ENCODE results near the gene DACH1.

DACH1 gene

GRCh38 chr13:71712988-71713653, 153.9 kb downstream of the DACH1 start:
- Histone ChIP-seq H3K4me1 (ENCODE audit: control insufficient read depth, insufficient read depth, low read length) (no peaks in the 10 kb centered on the region), H3K4me3 (ENCODE audit: low read length) (no peak overlapping the region), H3K27me3 (ENCODE audit: control insufficient read depth, insufficient read depth, low read length) (peaks cover 4% of the 10 kb centered on the region), H3K9me3 (ENCODE audit: control insufficient read depth, low read length) (no peaks in the 10 kb centered on the region), H3K36me3 (ENCODE audit: control insufficient read depth, insufficient read depth, low read length) (no peaks in the 10 kb centered on the region), H3K9ac (ENCODE audit: low read length) (no peak overlapping the region)

- Histone ChIP-seq H3K36me3 (ENCODE audit: control insufficient read depth, insufficient read depth, low read length) (no peaks in the 10 kb centered on the region), H3K4me1 (ENCODE audit: control insufficient read depth, insufficient read depth, low read length) (no peaks in the 10 kb centered on the region), H3K27me3 (ENCODE audit: control insufficient read depth, insufficient read depth, low read length) (no peaks in the 10 kb centered on the region), H3K9me3 (ENCODE audit: control insufficient read depth, low read length) (no peaks in the 10 kb centered on the region), H3K4me3 (ENCODE audit: low read length) (no peak overlapping the region), H3K9ac (ENCODE audit: low read length) (no peak overlapping the region)
Observed at GRCh38 chr13:71704656-71705055, 162.3 kb downstream of the DACH1 start.

- H3K4me3 ChIP-seq (ENCODE audit: low read length) = no peak overlapping the region
- no peak overlapping the region for H3K9ac ChIP-seq (ENCODE audit: low read length)
- no peaks in the 10 kb centered on the region for H3K27me3 ChIP-seq (ENCODE audit: control insufficient read depth, insufficient read depth, low read length)
- H3K36me3 ChIP-seq (ENCODE audit: control insufficient read depth, insufficient read depth, low read length) = no peaks in the 10 kb centered on the region
- H3K4me1 ChIP-seq (ENCODE audit: control insufficient read depth, insufficient read depth, low read length) = no peaks in the 10 kb centered on the region
- no peaks in the 10 kb centered on the region for H3K9me3 ChIP-seq (ENCODE audit: control insufficient read depth, low read length)
Observed at GRCh38 chr13:71703138-71703537, 163.9 kb downstream of the DACH1 start.

- Histone ChIP-seq H3K27me3 (ENCODE audit: control insufficient read depth, insufficient read depth, low read length) (no peaks in the 10 kb centered on the region), H3K36me3 (ENCODE audit: control insufficient read depth, insufficient read depth, low read length) (no peaks in the 10 kb centered on the region), H3K9me3 (ENCODE audit: control insufficient read depth, low read length) (no peaks in the 10 kb centered on the region), H3K4me3 (ENCODE audit: low read length) (no peak overlapping the region), H3K9ac (ENCODE audit: low read length) (no peak overlapping the region), H3K4me1 (ENCODE audit: control insufficient read depth, insufficient read depth, low read length) (no peaks in the 10 kb centered on the region)
Observed at GRCh38 chr13:71702253-71702652, 164.8 kb downstream of the DACH1 start.

GRCh38 chr13:71701741-71702140, 165.3 kb downstream of the DACH1 start:
- H3K27me3 ChIP-seq (ENCODE audit: control insufficient read depth, insufficient read depth, low read length) = no peaks in the 10 kb centered on the region
- H3K9ac ChIP-seq (ENCODE audit: low read length) = no peak overlapping the region
- H3K9me3 ChIP-seq (ENCODE audit: control insufficient read depth, low read length) = no peaks in the 10 kb centered on the region
- no peak overlapping the region for H3K4me3 ChIP-seq (ENCODE audit: low read length)
- H3K36me3 ChIP-seq (ENCODE audit: control insufficient read depth, insufficient read depth, low read length) = no peaks in the 10 kb centered on the region
- H3K4me1 ChIP-seq (ENCODE audit: control insufficient read depth, insufficient read depth, low read length) = no peaks in the 10 kb centered on the region

- Histone ChIP-seq H3K9me3 (ENCODE audit: control insufficient read depth, low read length) (no peaks in the 10 kb centered on the region), H3K36me3 (ENCODE audit: control insufficient read depth, insufficient read depth, low read length) (no peaks in the 10 kb centered on the region), H3K9ac (ENCODE audit: low read length) (no peak overlapping the region), H3K27me3 (ENCODE audit: control insufficient read depth, insufficient read depth, low read length) (no peaks in the 10 kb centered on the region), H3K4me3 (ENCODE audit: low read length) (no peak overlapping the region), H3K4me1 (ENCODE audit: control insufficient read depth, insufficient read depth, low read length) (no peaks in the 10 kb centered on the region)
Observed at GRCh38 chr13:71699342-71699741, 167.7 kb downstream of the DACH1 start.

GRCh38 chr13:71695662-71696061, 171.3 kb downstream of the DACH1 start:
- no peaks in the 10 kb centered on the region for H3K9me3 ChIP-seq (ENCODE audit: control insufficient read depth, low read length)
- no peaks in the 10 kb centered on the region for H3K27me3 ChIP-seq (ENCODE audit: control insufficient read depth, insufficient read depth, low read length)
- no peaks in the 10 kb centered on the region for H3K4me1 ChIP-seq (ENCODE audit: control insufficient read depth, insufficient read depth, low read length)
- no peaks in the 10 kb centered on the region for H3K36me3 ChIP-seq (ENCODE audit: control insufficient read depth, insufficient read depth, low read length)
- H3K4me3 ChIP-seq (ENCODE audit: low read length) = no peak overlapping the region
- no peak overlapping the region for H3K9ac ChIP-seq (ENCODE audit: low read length)

- Histone ChIP-seq H3K4me3 (ENCODE audit: low read length) (no peak overlapping the region), H3K4me1 (ENCODE audit: control insufficient read depth, insufficient read depth, low read length) (no peaks in the 10 kb centered on the region), H3K9me3 (ENCODE audit: control insufficient read depth, low read length) (no peaks in the 10 kb centered on the region), H3K36me3 (ENCODE audit: control insufficient read depth, insufficient read depth, low read length) (no peaks in the 10 kb centered on the region), H3K27me3 (ENCODE audit: control insufficient read depth, insufficient read depth, low read length) (no peaks in the 10 kb centered on the region), H3K9ac (ENCODE audit: low read length) (no peak overlapping the region)
Observed at GRCh38 chr13:71685072-71685471, 181.9 kb downstream of the DACH1 start.

GRCh38 chr13:71681901-71682613, 184.9 kb downstream of the DACH1 start:
- no peaks in the 10 kb centered on the region for H3K27me3 ChIP-seq (ENCODE audit: control insufficient read depth, insufficient read depth, low read length)
- no peaks in the 10 kb centered on the region for H3K9me3 ChIP-seq (ENCODE audit: control insufficient read depth, low read length)
- H3K4me3 ChIP-seq (ENCODE audit: low read length) = no peak overlapping the region
- no peaks in the 10 kb centered on the region for H3K4me1 ChIP-seq (ENCODE audit: control insufficient read depth, insufficient read depth, low read length)
- H3K36me3 ChIP-seq (ENCODE audit: control insufficient read depth, insufficient read depth, low read length) = no peaks in the 10 kb centered on the region
- H3K9ac ChIP-seq (ENCODE audit: low read length) = no peak overlapping the region

- Histone ChIP-seq H3K9ac (ENCODE audit: low read length) (no peak overlapping the region), H3K4me3 (ENCODE audit: low read length) (no peak overlapping the region), H3K4me1 (ENCODE audit: control insufficient read depth, insufficient read depth, low read length) (no peaks in the 10 kb centered on the region), H3K27me3 (ENCODE audit: control insufficient read depth, insufficient read depth, low read length) (no peaks in the 10 kb centered on the region), H3K9me3 (ENCODE audit: control insufficient read depth, low read length) (no peaks in the 10 kb centered on the region), H3K36me3 (ENCODE audit: control insufficient read depth, insufficient read depth, low read length) (no peaks in the 10 kb centered on the region)
Observed at GRCh38 chr13:71677124-71677523, 189.9 kb downstream of the DACH1 start.

GRCh38 chr13:71672512-71672911, 194.5 kb downstream of the DACH1 start:
- no peaks in the 10 kb centered on the region for H3K36me3 ChIP-seq (ENCODE audit: control insufficient read depth, insufficient read depth, low read length)

GRCh38 chr13:71663431-71663830, 203.6 kb downstream of the DACH1 start:
- H3K9me3 ChIP-seq (ENCODE audit: control insufficient read depth, low read length) = no peaks in the 10 kb centered on the region
- H3K36me3 ChIP-seq (ENCODE audit: control insufficient read depth, insufficient read depth, low read length) = no peaks in the 10 kb centered on the region
- no peaks in the 10 kb centered on the region for H3K4me1 ChIP-seq (ENCODE audit: control insufficient read depth, insufficient read depth, low read length)

More at GRCh38 chr13:71672512-71672911, 194.5 kb downstream of the DACH1 start:
- H3K9me3 ChIP-seq (ENCODE audit: control insufficient read depth, low read length) = no peaks in the 10 kb centered on the region
- H3K9ac ChIP-seq (ENCODE audit: low read length) = no peak overlapping the region
- no peaks in the 10 kb centered on the region for H3K4me1 ChIP-seq (ENCODE audit: control insufficient read depth, insufficient read depth, low read length)
- no peak overlapping the region for H3K4me3 ChIP-seq (ENCODE audit: low read length)
- H3K27me3 ChIP-seq (ENCODE audit: control insufficient read depth, insufficient read depth, low read length) = no peaks in the 10 kb centered on the region

More at GRCh38 chr13:71663431-71663830, 203.6 kb downstream of the DACH1 start:
- Histone ChIP-seq H3K4me3 (ENCODE audit: low read length) (no peak overlapping the region), H3K27me3 (ENCODE audit: control insufficient read depth, insufficient read depth, low read length) (no peaks in the 10 kb centered on the region), H3K9ac (ENCODE audit: low read length) (no peak overlapping the region)

Data from mucosa of stomach (tissue), 1 donor.